HepG2 (cell line): ENCODE results near the gene SLC25A11.

Experiments
- ARID3A ChIP-seq: IDR thresholded peaks from 2 replicates; pipeline ENCODE4 v1.6.1; 2012; ENCODE audit warnings: low read depth, low read length, improper control_type of control experiment
- CTCF ChIP-seq: sonication (generic); formaldehyde crosslinking; IDR thresholded peaks from 2 replicates; pipeline ENCODE4 v1.5.0; 2020; ENCODE audit warnings: mild to moderate bottlenecking, missing genetic modification reagents, moderate library complexity
- RNF219 ChIP-seq: sonication (generic); formaldehyde crosslinking; IDR thresholded peaks from 2 replicates; pipeline ENCODE4 v1.5.0; 2020; ENCODE audit warnings: mild to moderate bottlenecking, missing genetic modification reagents
- SRY ChIP-seq: sonication (generic); formaldehyde crosslinking; IDR thresholded peaks from 2 replicates; pipeline ENCODE4 v1.8.0; 2022; ENCODE audit warnings: mild to moderate bottlenecking, missing genetic modification reagents
- ZFY ChIP-seq: sonication (generic); formaldehyde crosslinking; IDR thresholded peaks from 2 replicates; pipeline ENCODE4 v1.4.0; 2020; ENCODE audit warnings: missing genetic modification reagents
- ZNF317 ChIP-seq: sonication (generic); formaldehyde crosslinking; IDR thresholded peaks from 2 replicates; pipeline ENCODE4 v1.5.0; 2020; ENCODE audit warnings: mild to moderate bottlenecking, missing genetic modification reagents
- ZNF776 ChIP-seq: sonication (generic); formaldehyde crosslinking; IDR thresholded peaks from 2 replicates; pipeline ENCODE4 v1.4.0; 2020; ENCODE audit warnings: mild to moderate bottlenecking, missing genetic modification reagents
- ZSCAN31 ChIP-seq: sonication (generic); formaldehyde crosslinking; IDR thresholded peaks from 2 replicates; pipeline ENCODE4 v1.5.0; 2020; ENCODE audit warnings: low read depth, mild to moderate bottlenecking, missing genetic modification reagents

GRCh38 chr17:4968486-4969046 is 28.7 kb upstream of the SLC25A11 start:
- no peak for TF ChIP-seq ZFY (CRISPR knock-in tag)
- no peak for TF ChIP-seq ZNF776 (CRISPR knock-in tag)
- no peak for TF ChIP-seq ZNF317
- TF ChIP-seq RNF219 (CRISPR knock-in tag) = no peak
- TF ChIP-seq ARID3A = no peak
- no peak for TF ChIP-seq ZSCAN31
- TF ChIP-seq SRY (CRISPR knock-in tag) = no peak
- no peak; the same call in 1 of the 2 replicates for TF ChIP-seq CTCF (CRISPR knock-in tag)
